ENCODE data around the gene GRIP2. TPM values are rescaled to one million over a fixed set of nuclear protein-coding genes. Genes with fewer than 3 reads are reported as not detected.

Gene GRIP2
- total RNA-seq, 2 donors from 2014 or later = 0.10 TPM; not detected in 1

GRCh38 chr3:14441240-14441919 is 98.8 kb downstream of the GRIP2 start:
- DNase-seq (no peak), ATAC-seq (no peak)
- H3K27me3 Mint-ChIP-seq = no peaks in the 10 kb centered on the region

DNA sequence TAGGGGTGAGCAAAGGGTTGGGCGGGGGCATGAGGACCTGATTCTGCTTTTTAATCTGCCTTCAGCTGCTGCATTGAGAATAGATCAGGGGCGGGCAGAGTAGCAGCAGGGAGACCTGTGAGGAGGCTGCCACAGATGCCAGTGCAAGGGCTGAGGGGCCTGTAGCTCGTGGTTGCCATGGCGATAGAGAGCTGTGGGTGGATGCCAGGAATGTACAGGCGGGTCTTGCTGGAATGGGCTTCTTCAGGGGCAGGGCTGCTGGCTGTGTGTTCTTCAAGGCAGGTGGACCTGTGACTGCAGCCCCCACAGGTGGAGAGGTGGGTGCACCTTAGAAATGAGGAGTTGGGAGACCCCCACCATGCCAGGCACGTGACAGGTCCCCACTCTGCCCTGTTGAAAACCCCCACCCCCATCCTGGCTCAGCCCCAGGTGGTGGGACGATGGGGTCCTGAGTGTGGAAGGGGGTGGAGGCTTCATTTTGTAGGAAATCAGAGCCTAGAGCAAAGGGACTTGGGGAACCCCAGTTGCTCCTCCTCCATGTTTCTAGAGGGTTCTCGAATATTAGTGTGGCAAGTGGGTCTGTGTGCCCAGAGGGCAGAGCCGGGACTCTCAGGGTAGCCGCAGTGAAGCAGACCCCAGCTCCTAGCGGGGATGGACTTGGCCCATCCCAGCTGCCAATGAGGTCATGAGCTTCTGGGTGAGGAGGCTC is 99.5 kb downstream of the GRIP2 start:
- Mint-ChIP-seq H3K4me1 (peaks cover 29% of the 10 kb centered on the region), H3K27me3 (no peaks in the 10 kb centered on the region), H3K27ac (peak overlapping the region; percentile 83), H3K4me3 (no peak overlapping the region), H3K36me3 (ENCODE audit: low read depth) (no peaks in the 10 kb centered on the region)
- ATAC-seq (no peak), DNase-seq (no peak)
- H3K9me3 ChIP-seq (ENCODE audit: control insufficient read depth, low read length, poor library complexity, severe bottlenecking) = no peaks in the 10 kb centered on the region

More at GRCh38 chr3:14441240-14441919, 98.8 kb downstream of the GRIP2 start:
- peaks cover 2% of the 10 kb centered on the region for H3K36me3 Mint-ChIP-seq (ENCODE audit: low read depth)
- H3K4me3 Mint-ChIP-seq = no peak overlapping the region
- no peaks in the 10 kb centered on the region for H3K9me3 ChIP-seq (ENCODE audit: control insufficient read depth, low read length, poor library complexity, severe bottlenecking)
- peaks cover 27% of the 10 kb centered on the region for H3K4me1 Mint-ChIP-seq
- H3K27ac Mint-ChIP-seq = no peak overlapping the region

GRCh38 chr3:14440168-14440518 is 100.0 kb downstream of the GRIP2 start:
- H3K4me1 Mint-ChIP-seq = peaks cover 29% of the 10 kb centered on the region
- H3K27ac Mint-ChIP-seq = peak overlapping the region; percentile 83
- no peaks in the 10 kb centered on the region for H3K36me3 Mint-ChIP-seq (ENCODE audit: low read depth)
- H3K27me3 Mint-ChIP-seq = no peaks in the 10 kb centered on the region
- ATAC-seq = no peak
- no peaks in the 10 kb centered on the region for H3K9me3 ChIP-seq (ENCODE audit: control insufficient read depth, low read length, poor library complexity, severe bottlenecking)
- DNase-seq = no peak
- no peak overlapping the region for H3K4me3 Mint-ChIP-seq

GRCh38 chr3:14439501-14440167 is 100.5 kb downstream of the GRIP2 start:
- peak overlapping the region; percentile 36 for H3K4me3 Mint-ChIP-seq
- H3K36me3 Mint-ChIP-seq (ENCODE audit: low read depth) = no peaks in the 10 kb centered on the region
- no peaks in the 10 kb centered on the region for H3K9me3 ChIP-seq (ENCODE audit: control insufficient read depth, low read length, poor library complexity, severe bottlenecking)
- peak; percentile 28 for ATAC-seq
- peaks cover 34% of the 10 kb centered on the region for H3K4me1 Mint-ChIP-seq
- DNase-seq = no peak
- H3K27ac Mint-ChIP-seq = peak overlapping the region; percentile 83
- H3K27me3 Mint-ChIP-seq = no peaks in the 10 kb centered on the region

Other genes with a start within 250 kb of the GRIP2 start
- 10 to 100 TPM; 51.8 to 68.6 TPM for gene SLC6A6, start 137.7 kb downstream of the GRIP2 start, total RNA-seq
- gene CCDC174, start 111.4 kb upstream of the GRIP2 start, total RNA-seq = 10 to 100 TPM; 26.9 to 55.9 TPM
- gene C3orf20, start 134.8 kb upstream of the GRIP2 start, total RNA-seq = under 1 TPM; 0.12 to 0.42 TPM

Measured in T-helper 17 cell (primary cell).